Mucosa of descending colon (tissue), 3 donors: ENCODE data around the gene BARX2. TPM values are rescaled to one million over a fixed set of nuclear protein-coding genes. Genes with fewer than 3 reads are reported as not detected.

Experiments
- ATAC-seq: fragments of 200-7000 bp; cut with Tn5 transposase; one replicate; pipeline ENCODE4 v1.9.1; 2020; ENCODE audit warnings: mild to moderate bottlenecking, moderate library complexity
- DNase-seq, 3 donors: peaks; one replicate each; pipeline ENCODE4 v3.0.0-alpha.2; 2020
- H3K36me3 ChIP-seq: fragments of 200-600 bp; one replicate; pipeline ENCODE4 v1.8.0; 2021; ENCODE audit warnings: low read depth, mild to moderate bottlenecking
- H3K4me1 ChIP-seq: fragments of 200-600 bp; one replicate; pipeline ENCODE4 v1.8.0; 2021; ENCODE audit warnings: low read depth, mild to moderate bottlenecking
- H3K4me3 ChIP-seq: fragments of 200-600 bp; one replicate; pipeline ENCODE4 v1.8.0; 2021; ENCODE audit warnings: mild to moderate bottlenecking
- H3K9me3 ChIP-seq: fragments of 200-600 bp; one replicate; pipeline ENCODE4 v1.8.0; 2021; ENCODE audit warnings: mild to moderate bottlenecking
- intact Hi-C, 2 donors: fragments of 100-400 bp; cut with DNase I in 1 of 2; cut with micrococcal nuclease in 1 of 2; formaldehyde crosslinking; loops; one replicate each; pipeline versions ENCODE4 v1.11.0 to v1.11.1; 2022; cut with DNase I, micrococcal nuclease
- total RNA-seq, 3 donors: library from RNA; stranded (reverse); fragmentation: NEBNext Ultra II Directional in 2 of 3; extraction: Animal tissue kit (Norgen Biotek cat#: 25700) in 2 of 3; gene quantifications; one replicate each; pipeline versions ENCODE4 v1.2.1 to v1.2.4, GENCODE V29; 2021 to 2023
- TF ChIP-seq, protein P1 (sequence below): fragments of 200-600 bp; IDR thresholded peaks from one replicate; pipeline ENCODE4 v1.8.0; 2022; ENCODE audit warnings: antibody characterized with exemption, mild to moderate bottlenecking
- donor health status: DM: no; HTN: no; CAD: no; lungs with moderate emphysema.
- donor health status: DM: no; HTN: no; CAD: no.
- donor health status: DM: no; HTN: yes; CAD: no.

The BARX2 gene
- total RNA-seq, 3 donors from 2014 or later: 10.8 to 25.6 (median 24.6) TPM

DNA sequence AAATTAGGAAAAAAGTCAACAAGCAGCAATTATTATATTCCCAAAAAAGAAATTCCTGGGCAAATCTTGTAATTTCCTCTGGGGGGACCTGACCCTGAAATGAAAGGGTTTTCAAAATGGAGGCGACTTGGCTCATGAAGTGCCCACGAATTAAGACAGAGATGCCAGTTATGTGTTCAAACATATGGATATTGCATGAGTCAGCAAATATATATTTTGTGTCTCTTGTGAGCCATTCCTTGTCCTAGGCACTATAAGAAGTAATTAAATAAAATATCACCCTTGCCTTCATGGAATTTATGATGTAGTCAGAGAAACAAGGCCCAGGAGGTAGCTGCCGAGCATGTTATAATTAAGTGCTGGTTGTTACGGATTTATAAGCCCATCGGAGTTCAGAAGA is 68.6 kb downstream of the BARX2 start:
- H3K4me1 ChIP-seq: no peaks in the 10 kb centered on the region
- intact Hi-C loops: no loop called here
- DNase-seq (no peak), ATAC-seq (no peak)
- TF ChIP-seq, protein P1, sequence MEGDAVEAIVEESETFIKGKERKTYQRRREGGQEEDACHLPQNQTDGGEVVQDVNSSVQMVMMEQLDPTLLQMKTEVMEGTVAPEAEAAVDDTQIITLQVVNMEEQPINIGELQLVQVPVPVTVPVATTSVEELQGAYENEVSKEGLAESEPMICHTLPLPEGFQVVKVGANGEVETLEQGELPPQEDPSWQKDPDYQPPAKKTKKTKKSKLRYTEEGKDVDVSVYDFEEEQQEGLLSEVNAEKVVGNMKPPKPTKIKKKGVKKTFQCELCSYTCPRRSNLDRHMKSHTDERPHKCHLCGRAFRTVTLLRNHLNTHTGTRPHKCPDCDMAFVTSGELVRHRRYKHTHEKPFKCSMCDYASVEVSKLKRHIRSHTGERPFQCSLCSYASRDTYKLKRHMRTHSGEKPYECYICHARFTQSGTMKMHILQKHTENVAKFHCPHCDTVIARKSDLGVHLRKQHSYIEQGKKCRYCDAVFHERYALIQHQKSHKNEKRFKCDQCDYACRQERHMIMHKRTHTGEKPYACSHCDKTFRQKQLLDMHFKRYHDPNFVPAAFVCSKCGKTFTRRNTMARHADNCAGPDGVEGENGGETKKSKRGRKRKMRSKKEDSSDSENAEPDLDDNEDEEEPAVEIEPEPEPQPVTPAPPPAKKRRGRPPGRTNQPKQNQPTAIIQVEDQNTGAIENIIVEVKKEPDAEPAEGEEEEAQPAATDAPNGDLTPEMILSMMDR: no peak
- no peak overlapping the region for H3K4me3 ChIP-seq
- no peaks in the 10 kb centered on the region for H3K9me3 ChIP-seq
- H3K36me3 ChIP-seq: no peaks in the 10 kb centered on the region

DNA sequence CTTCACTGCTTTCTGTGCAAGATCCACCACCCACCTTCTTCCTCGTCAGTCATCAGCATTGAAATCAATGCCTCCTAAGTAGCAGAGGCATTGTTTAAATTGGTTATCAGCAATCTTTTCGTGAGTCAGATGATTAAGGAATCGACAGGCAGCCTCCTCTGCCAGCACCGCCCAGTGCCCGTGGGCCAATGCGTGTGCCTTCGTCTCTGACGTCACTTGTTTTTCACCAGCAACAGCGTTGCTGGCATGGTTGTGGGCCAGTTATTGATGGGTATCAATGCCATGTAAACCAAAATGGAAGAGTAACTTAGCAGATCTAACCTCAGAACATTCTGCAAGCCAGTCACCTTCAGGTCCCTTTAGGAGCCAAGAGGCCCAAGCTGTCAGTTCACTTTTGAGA is 69.6 kb downstream of the BARX2 start:
- Histone ChIP-seq H3K36me3 (no peaks in the 10 kb centered on the region), H3K4me1 (no peaks in the 10 kb centered on the region), H3K4me3 (no peak overlapping the region), H3K9me3 (no peaks in the 10 kb centered on the region)
- TF ChIP-seq, protein P1: no peak
- no peak for ATAC-seq
- DNase-seq: no peak
- intact Hi-C loops: no loop called here

DNA sequence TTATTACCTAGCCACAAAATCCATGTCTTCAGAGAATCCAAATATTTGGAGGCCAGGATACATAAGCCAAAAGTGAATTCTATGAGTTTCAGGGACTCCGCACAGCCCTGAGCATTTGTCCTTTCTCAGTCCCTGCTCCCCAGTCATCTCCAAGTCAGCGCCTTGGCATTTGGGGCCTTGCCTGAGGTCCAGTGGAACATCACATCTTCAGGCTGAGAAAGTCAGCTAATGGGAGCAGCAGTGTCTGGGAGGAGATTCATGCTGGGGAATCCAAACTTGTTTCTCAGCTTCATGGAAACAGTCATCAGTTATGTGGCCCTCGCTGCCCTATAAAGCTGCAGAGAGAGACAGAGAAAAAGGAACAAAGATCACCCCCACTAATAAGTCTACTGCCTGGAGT is 70.9 kb downstream of the BARX2 start:
- intact Hi-C loops: no loop called here
- no peak for DNase-seq
- no peak overlapping the region for H3K4me3 ChIP-seq
- ATAC-seq: no peak
- H3K4me1 ChIP-seq: no peaks in the 10 kb centered on the region
- no peaks in the 10 kb centered on the region for H3K36me3 ChIP-seq
- TF ChIP-seq, protein P1: no peak
- H3K9me3 ChIP-seq: no peaks in the 10 kb centered on the region

DNA sequence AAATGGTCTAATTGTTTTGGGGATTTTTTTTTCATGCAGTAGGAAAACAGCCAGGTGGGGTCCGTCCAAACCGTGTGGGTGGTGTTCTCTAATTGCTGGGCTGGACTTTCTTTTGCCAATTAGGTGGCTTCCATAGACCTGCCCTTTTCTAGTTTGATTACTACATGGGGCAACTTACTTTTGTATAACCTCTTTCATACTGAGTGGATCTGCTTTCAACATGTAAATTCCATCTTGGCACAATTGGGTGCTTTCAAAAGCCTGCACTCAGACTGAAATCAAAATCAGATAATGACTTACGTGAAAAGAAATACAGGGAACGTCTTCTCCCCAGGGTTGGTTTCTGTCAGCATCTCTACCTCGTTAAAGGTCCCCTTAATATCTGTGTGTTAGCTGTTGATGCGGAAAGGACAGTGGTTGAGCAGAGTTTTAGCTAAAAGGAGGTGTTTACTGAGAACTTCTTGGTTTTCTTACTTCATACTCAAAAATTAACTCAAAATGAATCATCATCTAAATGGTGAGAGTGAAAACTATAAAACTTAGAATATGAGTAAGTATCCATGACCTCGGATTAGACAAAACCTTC is 72.1 kb downstream of the BARX2 start:
- intact Hi-C loops: no loop called here
- TF ChIP-seq, protein P1: no peak
- no peak for ATAC-seq
- Histone ChIP-seq H3K4me1 (no peaks in the 10 kb centered on the region), H3K9me3 (no peaks in the 10 kb centered on the region), H3K36me3 (no peaks in the 10 kb centered on the region), H3K4me3 (no peak overlapping the region)
- DNase-seq: no peak

DNA sequence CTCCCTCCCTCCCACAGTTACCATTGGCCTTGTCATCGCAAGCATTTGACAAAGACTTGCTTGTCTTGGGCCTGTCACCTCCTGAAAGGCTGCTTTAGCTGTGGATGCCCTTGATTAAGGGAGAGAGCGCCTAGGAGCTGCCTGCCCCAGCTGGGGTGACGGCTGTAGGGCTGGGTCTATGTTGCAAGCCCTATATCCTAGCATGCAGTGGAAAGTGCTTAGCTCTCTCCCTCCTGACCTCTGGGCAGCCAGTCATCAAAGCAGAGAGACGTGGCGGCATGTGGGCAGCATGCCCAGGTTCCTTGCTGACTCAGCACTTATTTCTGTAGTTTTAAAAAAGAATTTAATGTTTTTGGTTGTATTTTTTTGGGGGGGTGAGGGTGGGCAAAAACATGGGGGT is 75.9 kb downstream of the BARX2 start:
- H3K4me1 ChIP-seq: no peaks in the 10 kb centered on the region
- no peaks in the 10 kb centered on the region for H3K36me3 ChIP-seq
- DNase-seq: no peak
- ATAC-seq: no peak
- H3K4me3 ChIP-seq: no peak overlapping the region
- no peaks in the 10 kb centered on the region for H3K9me3 ChIP-seq
- intact Hi-C loops: no loop called here
- TF ChIP-seq, protein P1: no peak

DNA sequence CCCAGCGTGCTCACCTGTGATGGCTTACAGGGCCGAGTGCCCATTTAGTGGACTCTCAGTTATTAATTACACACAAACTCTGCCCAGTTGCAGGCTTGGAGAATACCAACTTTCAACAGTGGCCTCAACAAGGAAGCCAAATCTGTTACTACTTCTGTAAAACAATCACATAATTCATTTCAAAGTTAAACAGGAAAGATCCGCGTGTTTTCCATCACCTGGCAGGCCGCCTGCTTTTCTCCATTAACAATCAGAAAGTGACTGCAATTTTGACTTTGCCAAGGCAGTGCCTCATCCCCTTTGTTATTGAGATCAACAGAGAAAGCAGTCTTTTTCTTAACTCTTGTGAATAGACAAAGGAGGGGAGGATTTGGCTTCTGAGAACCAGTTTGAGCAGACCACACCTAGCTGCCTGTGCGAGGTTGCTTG is 77.7 kb downstream of the BARX2 start:
- TF ChIP-seq, protein P1: no peak

More for the DNA sequence above, 77.7 kb downstream of the BARX2 start:
- H3K4me1 ChIP-seq: peaks cover 9% of the 10 kb centered on the region
- no peaks in the 10 kb centered on the region for H3K36me3 ChIP-seq
- no peaks in the 10 kb centered on the region for H3K9me3 ChIP-seq
- DNase-seq (no peak), ATAC-seq (no peak)
- intact Hi-C loops: no loop called here
- no peak overlapping the region for H3K4me3 ChIP-seq
